BE2C (cell line): ENCODE data around the gene LYPD8.

Source experiments
- DNase-seq: peaks from one replicate; pipeline ENCODE4 v3.0.0-alpha.2; 2020
- H3K27me3 ChIP-seq: fragments of 250-450 bp; sonication (Bioruptor Pico); 2 replicates; pipeline ENCODE4 v1.5.1; 2020; ENCODE audit warnings: mild to moderate bottlenecking
- H3K36me3 ChIP-seq: fragments of 250-450 bp; sonication (Bioruptor Pico); 2 replicates; pipeline ENCODE4 v1.5.1; 2020; ENCODE audit warnings: mild to moderate bottlenecking
- H3K4me1 ChIP-seq: fragments of 250-450 bp; sonication (Bioruptor Pico); 2 replicates; pipeline ENCODE4 v1.5.1; 2020
- H3K4me3 ChIP-seq: 2 replicates; pipeline ENCODE4 v1.5.1; 2011; ENCODE audit warnings: low read depth, low read length
- H3K9me3 ChIP-seq: fragments of 250-450 bp; sonication (Bioruptor Pico); 2 replicates; pipeline ENCODE4 v1.5.1; 2020
- TF ChIP-seq, protein P1 (sequence below): IDR thresholded peaks from 2 replicates; pipeline ENCODE4 v1.5.1; 2012; ENCODE audit warnings: mild to moderate bottlenecking, low read depth, low read length

LYPD8 gene

DNA sequence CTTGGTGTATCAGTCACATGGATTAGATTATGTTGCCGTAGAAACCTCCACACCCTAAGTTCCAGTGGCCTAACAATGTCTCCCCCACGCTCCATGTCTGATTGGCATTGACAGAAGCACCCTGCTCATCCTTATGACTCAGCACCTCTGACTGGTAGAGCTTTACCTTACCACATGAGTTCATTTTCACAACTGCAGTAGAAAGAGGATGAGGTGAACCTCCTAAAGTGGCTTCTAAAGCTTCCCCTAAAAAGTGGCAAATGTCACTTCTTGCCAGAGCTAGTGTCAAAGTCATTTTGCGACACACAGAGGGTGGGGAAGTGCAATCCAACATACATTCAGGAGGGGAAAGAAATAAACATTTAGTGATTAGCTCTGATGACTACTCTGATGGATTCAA lies 30.6 kb upstream of the LYPD8 start:
- DNase-seq = no peak
- Histone ChIP-seq H3K27me3 (peaks cover 3% of the 10 kb centered on the region), H3K36me3 (no peaks in the 10 kb centered on the region), H3K4me3 (no peak overlapping the region), H3K4me1 (no peaks in the 10 kb centered on the region), H3K9me3 (no peaks in the 10 kb centered on the region)
- TF ChIP-seq, protein P1, sequence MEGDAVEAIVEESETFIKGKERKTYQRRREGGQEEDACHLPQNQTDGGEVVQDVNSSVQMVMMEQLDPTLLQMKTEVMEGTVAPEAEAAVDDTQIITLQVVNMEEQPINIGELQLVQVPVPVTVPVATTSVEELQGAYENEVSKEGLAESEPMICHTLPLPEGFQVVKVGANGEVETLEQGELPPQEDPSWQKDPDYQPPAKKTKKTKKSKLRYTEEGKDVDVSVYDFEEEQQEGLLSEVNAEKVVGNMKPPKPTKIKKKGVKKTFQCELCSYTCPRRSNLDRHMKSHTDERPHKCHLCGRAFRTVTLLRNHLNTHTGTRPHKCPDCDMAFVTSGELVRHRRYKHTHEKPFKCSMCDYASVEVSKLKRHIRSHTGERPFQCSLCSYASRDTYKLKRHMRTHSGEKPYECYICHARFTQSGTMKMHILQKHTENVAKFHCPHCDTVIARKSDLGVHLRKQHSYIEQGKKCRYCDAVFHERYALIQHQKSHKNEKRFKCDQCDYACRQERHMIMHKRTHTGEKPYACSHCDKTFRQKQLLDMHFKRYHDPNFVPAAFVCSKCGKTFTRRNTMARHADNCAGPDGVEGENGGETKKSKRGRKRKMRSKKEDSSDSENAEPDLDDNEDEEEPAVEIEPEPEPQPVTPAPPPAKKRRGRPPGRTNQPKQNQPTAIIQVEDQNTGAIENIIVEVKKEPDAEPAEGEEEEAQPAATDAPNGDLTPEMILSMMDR = no peak

DNA sequence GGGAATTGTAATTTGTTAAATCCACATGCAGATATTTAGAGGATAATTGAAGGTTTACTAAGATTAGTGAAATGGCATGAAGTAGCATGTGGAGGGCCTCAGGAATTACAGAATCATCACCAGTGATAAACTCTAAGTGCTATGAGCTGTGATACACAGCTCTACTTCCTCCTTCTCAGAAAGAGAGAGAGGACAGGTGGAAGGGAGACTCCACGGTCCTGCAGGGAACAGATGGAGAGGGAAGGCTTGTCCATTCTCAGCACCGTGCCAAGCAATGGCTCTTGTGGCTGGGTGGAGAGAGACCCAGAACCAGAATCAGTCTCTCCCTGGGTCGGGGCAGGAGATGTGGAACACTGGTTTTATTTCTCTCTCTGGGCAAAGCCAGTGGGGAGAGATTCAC lies 27.8 kb upstream of the LYPD8 start:
- Histone ChIP-seq H3K4me1 (no peaks in the 10 kb centered on the region), H3K27me3 (peaks cover 3% of the 10 kb centered on the region)
- no peak for DNase-seq

DNA sequence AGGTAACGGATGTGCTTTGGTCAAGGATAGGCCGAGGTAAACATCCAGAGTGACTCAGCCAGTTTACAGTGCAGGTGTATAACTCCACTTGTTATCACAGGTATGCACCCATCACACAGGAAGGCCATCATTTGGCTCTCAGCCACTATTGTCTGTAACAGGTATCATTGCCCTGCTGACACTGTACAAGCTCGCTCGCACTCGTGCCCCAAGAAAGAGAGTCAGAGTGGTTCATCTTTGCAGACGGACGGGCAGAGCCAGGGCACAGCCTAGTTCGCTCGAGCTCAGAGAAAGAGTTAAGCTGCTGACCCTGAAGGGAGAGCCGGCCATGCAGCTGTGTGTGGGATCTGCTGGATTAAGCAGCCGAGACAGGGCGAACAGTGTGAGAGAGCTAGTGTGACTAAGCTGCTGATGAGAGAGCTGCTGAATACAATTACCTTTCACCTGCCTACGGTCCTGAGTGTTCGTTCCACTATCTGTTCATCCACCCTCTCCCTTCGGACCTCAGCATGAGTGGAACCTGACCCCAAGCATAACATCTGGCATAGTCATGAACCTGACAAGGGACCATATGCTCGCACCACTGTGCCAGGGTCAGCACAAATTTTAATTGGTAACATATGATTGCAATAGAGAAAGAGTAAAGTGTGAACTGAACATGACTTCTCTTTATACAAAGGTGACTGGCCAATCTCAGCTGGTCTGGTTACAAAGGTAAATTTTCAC lies 27.0 kb upstream of the LYPD8 start:
- DNase-seq = no peak
- H3K4me1 ChIP-seq = no peaks in the 10 kb centered on the region
- TF ChIP-seq, protein P1 = no peak
- peaks cover 3% of the 10 kb centered on the region for H3K27me3 ChIP-seq
- H3K4me3 ChIP-seq = no peak overlapping the region
- H3K36me3 ChIP-seq = no peaks in the 10 kb centered on the region
- H3K9me3 ChIP-seq = no peaks in the 10 kb centered on the region

More for the DNA sequence above, 27.8 kb upstream of the LYPD8 start:
- H3K4me3 ChIP-seq = no peak overlapping the region
- TF ChIP-seq, protein P1 = no peak
- no peaks in the 10 kb centered on the region for H3K36me3 ChIP-seq
- H3K9me3 ChIP-seq = no peaks in the 10 kb centered on the region

DNA sequence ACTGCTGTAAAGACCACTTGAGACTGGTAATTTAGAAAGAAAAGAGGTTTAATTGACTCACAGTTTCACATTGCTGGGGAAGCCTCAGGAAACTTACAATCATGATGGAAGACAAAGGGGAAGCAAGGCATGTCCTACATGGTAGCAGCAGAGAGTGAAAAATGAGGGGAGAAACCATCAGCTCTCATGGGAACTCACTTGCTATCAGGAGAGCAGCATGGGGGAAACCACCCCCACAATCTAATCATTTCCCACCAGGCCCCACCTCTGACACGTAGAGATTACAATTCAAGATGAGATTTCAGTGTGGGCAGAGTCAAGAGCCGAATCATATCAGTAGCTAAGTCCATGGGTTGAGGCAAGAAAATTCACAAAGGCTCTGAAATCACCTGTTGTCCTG lies 23.8 kb upstream of the LYPD8 start:
- no peak for DNase-seq
- TF ChIP-seq, protein P1 = no peak
- Histone ChIP-seq H3K9me3 (no peaks in the 10 kb centered on the region), H3K27me3 (no peaks in the 10 kb centered on the region; the same call in 1 of the 2 replicates), H3K36me3 (no peaks in the 10 kb centered on the region), H3K4me3 (no peak overlapping the region), H3K4me1 (no peaks in the 10 kb centered on the region)

DNA sequence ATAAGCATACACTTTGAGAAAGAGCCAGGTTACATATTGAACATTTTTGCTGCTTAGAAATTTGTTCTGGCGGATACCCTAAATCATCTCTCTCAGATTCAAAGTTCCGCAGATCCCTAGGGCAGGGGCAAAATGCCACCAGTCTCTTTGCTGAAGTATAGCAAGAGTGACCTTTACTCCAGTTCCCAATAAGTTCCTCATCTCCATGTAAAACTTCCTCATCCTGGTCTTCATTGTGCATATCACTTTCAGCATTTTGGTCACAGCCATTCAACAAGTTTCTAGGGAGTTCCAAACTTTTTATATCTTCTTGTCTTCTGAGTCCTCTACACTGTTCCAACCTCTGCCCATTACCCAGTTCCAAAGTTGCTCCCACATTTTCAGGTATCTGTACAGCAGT lies 23.3 kb upstream of the LYPD8 start:
- H3K9me3 ChIP-seq = no peaks in the 10 kb centered on the region
- no peak overlapping the region for H3K4me3 ChIP-seq
- no peaks in the 10 kb centered on the region for H3K4me1 ChIP-seq
- no peaks in the 10 kb centered on the region; the same call in 1 of the 2 replicates for H3K27me3 ChIP-seq
- no peaks in the 10 kb centered on the region for H3K36me3 ChIP-seq
- DNase-seq = no peak
- TF ChIP-seq, protein P1 = no peak

DNA sequence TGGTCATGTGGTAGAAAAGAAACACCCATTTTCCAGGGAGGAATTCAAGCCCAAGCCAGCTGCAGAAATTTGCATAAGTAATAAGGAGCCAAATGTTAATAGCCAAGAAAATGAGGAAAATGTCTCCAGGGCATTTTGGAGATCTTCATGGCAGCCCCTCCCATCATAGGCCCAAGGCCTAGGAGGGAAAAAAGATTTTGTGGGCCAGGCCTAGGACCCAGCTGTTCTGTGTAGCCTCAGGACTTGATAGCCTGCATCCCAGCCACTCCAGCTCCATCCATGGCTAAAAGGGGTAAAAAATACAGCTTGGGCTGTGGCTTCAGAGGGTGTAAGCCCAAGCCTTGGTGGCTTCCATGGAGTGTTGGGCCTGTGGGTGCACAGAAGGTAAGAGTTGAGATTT lies 21.4 kb upstream of the LYPD8 start:
- H3K36me3 ChIP-seq = no peaks in the 10 kb centered on the region
- DNase-seq = no peak
- H3K4me1 ChIP-seq = no peaks in the 10 kb centered on the region
- no peaks in the 10 kb centered on the region for H3K9me3 ChIP-seq
- no peak overlapping the region for H3K4me3 ChIP-seq
- TF ChIP-seq, protein P1 = no peak
- H3K27me3 ChIP-seq = peaks cover 5% of the 10 kb centered on the region
